ENCODE results near the gene TAF7L.
A peak's percentile ranks its signal among the peaks of the same experiment; 100 is the strongest.
"Not testable (repeated sequence)": the region's sequence is repeated elsewhere in the genome, so short reads cannot be mapped to it uniquely, and the experiment has no call there.

Gene TAF7L

DNA sequence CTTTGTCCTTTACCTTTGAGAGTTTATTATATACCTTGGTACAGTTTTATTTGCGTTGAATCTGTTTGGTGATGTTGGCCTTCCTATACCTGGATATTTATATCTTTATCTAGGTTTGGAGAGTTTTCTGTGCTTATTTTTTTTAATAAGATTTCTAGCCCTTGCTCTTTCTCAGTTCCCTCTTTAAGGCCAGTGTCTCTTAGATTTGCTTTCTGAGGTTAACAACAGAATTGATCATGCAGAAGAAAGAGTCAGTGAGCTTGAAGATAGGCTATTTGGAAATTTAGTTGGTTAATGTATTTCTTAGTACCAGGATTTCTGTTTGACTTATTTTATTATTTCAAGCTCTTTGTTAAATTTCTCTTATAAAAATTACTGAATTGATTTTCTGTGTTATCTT is 12.7 kb upstream of the TAF7L start:
- H3K23ac ChIP-seq (ENCODE audit: low read length in 2 of 2), result no peak overlapping the region
- no peak overlapping the region for H4K8ac ChIP-seq (ENCODE audit: low read length)
- no peak overlapping the region for H2AK5ac ChIP-seq (ENCODE audit: low read length, severe bottlenecking)
- H2BK12ac ChIP-seq (ENCODE audit: low read length in 2 of 2), result no peak overlapping the region
- H4K91ac ChIP-seq (ENCODE audit: low read length), result no peak overlapping the region
- no CpG with 5 or more reads among the region's 1 CpG for WGBS
- no peak overlapping the region for H3K4ac ChIP-seq (ENCODE audit: low read depth in 1 of 2, low read length in 2 of 2)
- no peak overlapping the region for H3K27ac ChIP-seq (ENCODE audit: low read length, poor library complexity, severe bottlenecking)
- peaks cover 0 to 6% of the 10 kb centered on the region in 2 experiments for H3K27me3 ChIP-seq (ENCODE audit: control insufficient read depth in 1 of 2, insufficient read depth in 1 of 2, low read length in 2 of 2)
- no peak overlapping the region for H2BK15ac ChIP-seq (ENCODE audit: low read depth, poor library complexity, severe bottlenecking)
- no peaks in the 10 kb centered on the region for H3K9me3 ChIP-seq (ENCODE audit: control insufficient read depth, low read length)
- no peak for DNase-seq
- H3K14ac ChIP-seq (ENCODE audit: low read length in 2 of 2), result no peak overlapping the region
- H3K18ac ChIP-seq (ENCODE audit: low read depth in 1 of 2, low read length in 2 of 2), result no peak overlapping the region
- H3K4me2 ChIP-seq (ENCODE audit: low read length, poor library complexity, severe bottlenecking), result no peak overlapping the region
- H2AFZ ChIP-seq (ENCODE audit: low read depth, low read length), result no peak overlapping the region
- H3K79me1 ChIP-seq (replicated peaks; ENCODE audit: low read length, poor library complexity, severe bottlenecking), result no peaks in the 10 kb centered on the region
- H3K4me3 ChIP-seq (ENCODE audit: insufficient read depth in 1 of 2, low read depth in 1 of 2, low read length in 2 of 2), result no peak overlapping the region
- H3K36me3 ChIP-seq (ENCODE audit: control insufficient read depth in 1 of 2, insufficient read depth in 2 of 2, low read depth in 1 of 2, low read length in 2 of 2), result no peaks in the 10 kb centered on the region
- no peak overlapping the region for H2BK120ac ChIP-seq (ENCODE audit: low read depth, low read length)
- H3K9ac ChIP-seq (ENCODE audit: low read length), result no peak overlapping the region
- H3K4me1 ChIP-seq (ENCODE audit: control insufficient read depth, insufficient read depth, low read depth, low read length), result no peaks in the 10 kb centered on the region
- no peak overlapping the region for H2BK5ac ChIP-seq (ENCODE audit: low read depth, low read length, poor library complexity, severe bottlenecking)

DNA sequence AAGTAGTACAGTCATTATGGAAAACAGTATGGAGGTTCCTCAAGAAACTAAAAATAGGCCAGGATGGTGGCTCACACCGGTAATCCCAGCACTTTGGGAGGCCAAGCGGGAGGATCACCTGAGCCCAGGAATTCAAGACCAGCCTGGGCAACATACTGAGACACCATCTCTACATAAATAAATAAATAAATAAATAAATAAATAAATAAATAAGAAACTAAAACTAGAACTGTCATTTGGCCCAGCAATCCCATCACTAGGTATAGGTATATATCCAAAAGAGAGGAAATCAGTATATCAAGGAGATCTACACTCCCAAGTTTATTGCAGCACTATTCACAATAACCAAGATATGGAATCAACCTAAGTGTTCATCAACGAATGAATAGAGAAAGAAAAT is 4.5 kb upstream of the TAF7L start:
- not testable (repeated sequence) for H3K4me2 ChIP-seq (ENCODE audit: low read length, poor library complexity, severe bottlenecking); H3K4ac ChIP-seq (ENCODE audit: low read depth in 1 of 2, low read length in 2 of 2); H2AK5ac ChIP-seq (ENCODE audit: low read length, severe bottlenecking); H2BK120ac ChIP-seq (ENCODE audit: low read depth, low read length); H2BK15ac ChIP-seq (ENCODE audit: low read depth, poor library complexity, severe bottlenecking); H3K14ac ChIP-seq (ENCODE audit: low read length in 2 of 2); H3K9ac ChIP-seq (ENCODE audit: low read length); H2BK12ac ChIP-seq (ENCODE audit: low read length in 2 of 2); DNase-seq; H2BK5ac ChIP-seq (ENCODE audit: low read depth, low read length, poor library complexity, severe bottlenecking); H3K36me3 ChIP-seq (ENCODE audit: control insufficient read depth in 1 of 2, insufficient read depth in 2 of 2, low read depth in 1 of 2, low read length in 2 of 2); H3K4me3 ChIP-seq (ENCODE audit: insufficient read depth in 1 of 2, low read depth in 1 of 2, low read length in 2 of 2); H3K18ac ChIP-seq (ENCODE audit: low read depth in 1 of 2, low read length in 2 of 2); H3K79me1 ChIP-seq (replicated peaks; ENCODE audit: low read length, poor library complexity, severe bottlenecking); H4K91ac ChIP-seq (ENCODE audit: low read length); H3K9me3 ChIP-seq (ENCODE audit: control insufficient read depth, low read length); H4K8ac ChIP-seq (ENCODE audit: low read length); H3K27ac ChIP-seq (ENCODE audit: low read length, poor library complexity, severe bottlenecking); H3K27me3 ChIP-seq (ENCODE audit: control insufficient read depth in 1 of 2, insufficient read depth in 1 of 2, low read length in 2 of 2); H3K4me1 ChIP-seq (ENCODE audit: control insufficient read depth, insufficient read depth, low read depth, low read length); H2AFZ ChIP-seq (ENCODE audit: low read depth, low read length); H3K23ac ChIP-seq (ENCODE audit: low read length in 2 of 2)
- WGBS, result 88% methylated on average over 1 of the region's 3 CpGs

GRCh38 chrX:101287402-101287801 is 3.7 kb downstream of the TAF7L start:
- WGBS, result 60% methylated on average over 1 of the region's 2 CpGs
- H3K4ac ChIP-seq (ENCODE audit: low read depth in 1 of 2, low read length in 2 of 2), result no peak overlapping the region

GRCh38 chrX:101276238-101276637 is 14.9 kb downstream of the TAF7L start:
- peaks cover 0 to 20% of the 10 kb centered on the region in 2 experiments for H3K27me3 ChIP-seq (ENCODE audit: control insufficient read depth in 1 of 2, insufficient read depth in 1 of 2, low read length in 2 of 2)
- no peak overlapping the region for H3K18ac ChIP-seq (ENCODE audit: low read depth in 1 of 2, low read length in 2 of 2)
- no peaks in the 10 kb centered on the region for H3K36me3 ChIP-seq (ENCODE audit: control insufficient read depth in 1 of 2, insufficient read depth in 2 of 2, low read depth in 1 of 2, low read length in 2 of 2)
- no peak overlapping the region for H3K4me3 ChIP-seq (ENCODE audit: insufficient read depth in 1 of 2, low read depth in 1 of 2, low read length in 2 of 2)
- H2BK15ac ChIP-seq (ENCODE audit: low read depth, poor library complexity, severe bottlenecking), result no peak overlapping the region
- H3K79me1 ChIP-seq (replicated peaks; ENCODE audit: low read length, poor library complexity, severe bottlenecking), result no peaks in the 10 kb centered on the region
- no peak overlapping the region for H2BK120ac ChIP-seq (ENCODE audit: low read depth, low read length)
- no peaks in the 10 kb centered on the region for H3K4me1 ChIP-seq (ENCODE audit: control insufficient read depth, insufficient read depth, low read depth, low read length)
- no peak overlapping the region for H2AFZ ChIP-seq (ENCODE audit: low read depth, low read length)
- no peak overlapping the region for H3K4ac ChIP-seq (ENCODE audit: low read depth in 1 of 2, low read length in 2 of 2)
- 96% methylated on average over 2 of the region's 2 CpGs for WGBS
- no peak overlapping the region for H3K9ac ChIP-seq (ENCODE audit: low read length)
- H3K9me3 ChIP-seq (ENCODE audit: control insufficient read depth, low read length), result no peaks in the 10 kb centered on the region
- H4K91ac ChIP-seq (ENCODE audit: low read length), result no peak overlapping the region
- no peak overlapping the region for H3K14ac ChIP-seq (ENCODE audit: low read length in 2 of 2)
- H2BK5ac ChIP-seq (ENCODE audit: low read depth, low read length, poor library complexity, severe bottlenecking), result no peak overlapping the region
- no peak overlapping the region for H2AK5ac ChIP-seq (ENCODE audit: low read length, severe bottlenecking)
- no peak overlapping the region for H3K27ac ChIP-seq (ENCODE audit: low read length, poor library complexity, severe bottlenecking)
- H2BK12ac ChIP-seq (ENCODE audit: low read length in 2 of 2), result no peak overlapping the region
- no peak overlapping the region for H3K23ac ChIP-seq (ENCODE audit: low read length in 2 of 2)
- H4K8ac ChIP-seq (ENCODE audit: low read length), result no peak overlapping the region
- no peak for DNase-seq
- H3K4me2 ChIP-seq (ENCODE audit: low read length, poor library complexity, severe bottlenecking), result no peak overlapping the region

More at GRCh38 chrX:101287402-101287801, 3.7 kb downstream of the TAF7L start:
- DNase-seq, result peak; percentile 46
- Histone ChIP-seq H4K91ac (ENCODE audit: low read length) (no peak overlapping the region), H3K79me1 (replicated peaks; ENCODE audit: low read length, poor library complexity, severe bottlenecking) (no peaks in the 10 kb centered on the region), H2BK12ac (ENCODE audit: low read length in 2 of 2) (no peak overlapping the region), H3K18ac (ENCODE audit: low read depth in 1 of 2, low read length in 2 of 2) (no peak overlapping the region), H2AK5ac (ENCODE audit: low read length, severe bottlenecking) (no peak overlapping the region), H2BK120ac (ENCODE audit: low read depth, low read length) (no peak overlapping the region), H3K27ac (ENCODE audit: low read length, poor library complexity, severe bottlenecking) (no peak overlapping the region), H3K4me2 (ENCODE audit: low read length, poor library complexity, severe bottlenecking) (no peak overlapping the region), H3K9me3 (ENCODE audit: control insufficient read depth, low read length) (no peaks in the 10 kb centered on the region), H3K4me3 (ENCODE audit: insufficient read depth in 1 of 2, low read depth in 1 of 2, low read length in 2 of 2) (no peak overlapping the region), H3K9ac (ENCODE audit: low read length) (no peak overlapping the region), H2AFZ (ENCODE audit: low read depth, low read length) (no peak overlapping the region), H3K23ac (ENCODE audit: low read length in 2 of 2) (no peak overlapping the region), H3K14ac (ENCODE audit: low read length in 2 of 2) (no peak overlapping the region), H3K4me1 (ENCODE audit: control insufficient read depth, insufficient read depth, low read depth, low read length) (no peaks in the 10 kb centered on the region), H2BK15ac (ENCODE audit: low read depth, poor library complexity, severe bottlenecking) (no peak overlapping the region), H4K8ac (ENCODE audit: low read length) (no peak overlapping the region), H3K36me3 (ENCODE audit: control insufficient read depth in 1 of 2, insufficient read depth in 2 of 2, low read depth in 1 of 2, low read length in 2 of 2) (peaks cover 0 to 3% of the 10 kb centered on the region in 2 experiments), H2BK5ac (ENCODE audit: low read depth, low read length, poor library complexity, severe bottlenecking) (no peak overlapping the region), H3K27me3 (ENCODE audit: control insufficient read depth in 1 of 2, insufficient read depth in 1 of 2, low read length in 2 of 2) (peaks cover 0 to 7% of the 10 kb centered on the region in 2 experiments)
